HepG2 (cell line): ENCODE data around the gene CRAT. TPM values are rescaled to one million over a fixed set of nuclear protein-coding genes. Genes with fewer than 3 reads are reported as not detected.

Experiments used
- DNMT3B ChIP-seq: conservative IDR thresholded peaks from 2 replicates; pipeline ENCODE4 v1.6.1; 2016; ENCODE audit warnings: missing biosample characterization, control low read depth
- FLYWCH1 ChIP-seq: sonication (generic); formaldehyde crosslinking; IDR thresholded peaks from 2 replicates; pipeline ENCODE4 v1.8.1; 2023; ENCODE audit warnings: mild to moderate bottlenecking, missing genetic modification reagents
- FOXK1 ChIP-seq: sonication (generic); formaldehyde crosslinking; IDR thresholded peaks from 2 replicates; pipeline ENCODE4 v1.4.0; 2020; ENCODE audit warnings: low read depth, missing genetic modification reagents, borderline replicate concordance
- JDP2 ChIP-seq: sonication (generic); formaldehyde crosslinking; IDR thresholded peaks from 2 replicates; pipeline ENCODE4 v1.8.1; 2022; ENCODE audit warnings: missing genetic modification reagents, borderline replicate concordance
- KMT2B ChIP-seq: IDR thresholded peaks from 2 replicates; pipeline ENCODE4 v1.6.1; 2016; ENCODE audit warnings: missing genetic modification reagents, missing compliant biosample characterization
- PHF21A ChIP-seq: sonication (generic); formaldehyde crosslinking; IDR thresholded peaks from 2 replicates; pipeline ENCODE4 v1.5.0; 2020; ENCODE audit warnings: mild to moderate bottlenecking, missing genetic modification reagents
- SIX4 ChIP-seq: sonication (generic); formaldehyde crosslinking; IDR thresholded peaks from 2 replicates; pipeline ENCODE4 v1.4.0; 2020; ENCODE audit warnings: missing genetic modification reagents
- SKIL ChIP-seq: sonication (generic); formaldehyde crosslinking; IDR thresholded peaks from 2 replicates; pipeline ENCODE4 v1.8.0; 2022; ENCODE audit warnings: missing genetic modification reagents, mild to moderate bottlenecking, moderate library complexity, borderline replicate concordance
- ZBTB8A ChIP-seq: sonication (generic); formaldehyde crosslinking; IDR thresholded peaks from 2 replicates; pipeline ENCODE4 v1.4.0; 2020; ENCODE audit warnings: mild to moderate bottlenecking, low read depth, missing genetic modification reagents, borderline replicate concordance
- ZFYVE20 ChIP-seq: sonication (generic); formaldehyde crosslinking; IDR thresholded peaks from 2 replicates; pipeline ENCODE4 v1.8.0; 2023; ENCODE audit warnings: low read depth, mild to moderate bottlenecking, moderate library complexity, missing genetic modification reagents, borderline replicate concordance
- ZNF232 ChIP-seq: sonication (generic); formaldehyde crosslinking; IDR thresholded peaks from 2 replicates; pipeline ENCODE4 v1.4.0; 2020; ENCODE audit warnings: missing genetic modification reagents, borderline replicate concordance
- ZNF441 ChIP-seq: sonication (generic); formaldehyde crosslinking; IDR thresholded peaks from 2 replicates; pipeline ENCODE4 v1.7.0; 2021; ENCODE audit warnings: missing genetic modification reagents, borderline replicate concordance
- ZNF7 ChIP-seq: IDR thresholded peaks from 2 replicates; pipeline ENCODE4 v1.6.1; 2016; ENCODE audit warnings: missing biosample characterization, missing genetic modification reagents
- ZSCAN21 ChIP-seq: sonication (generic); formaldehyde crosslinking; IDR thresholded peaks from 2 replicates; pipeline ENCODE4 v1.8.0; 2022; ENCODE audit warnings: mild to moderate bottlenecking, missing genetic modification reagents, moderate library complexity, borderline replicate concordance
- polyA plus RNA-seq, 8 experiments: library from polyadenylated mRNA; depleted of rRNA in 3 of 8; stranded (reverse) in 7 of 8; unstranded in 1 of 8; fragments of >200 nt; fragmentation: Illumina TruSeq in 4 of 8; extraction: Trizol in 4 of 8; gene quantifications; 2 replicates each; pipeline versions ENCODE4 v1.2.1 to v1.2.3, GENCODE V29; 2011 to 2016; ENCODE audit warnings: low read depth in 4 of 8, missing spikeins in 1 of 8, mixed read lengths in 1 of 8; ENCODE audit not compliant: insufficient read depth in 1 of 8
- total RNA-seq, 5 experiments: library from RNA; depleted of rRNA; stranded (reverse); fragments of >200 nt; fragmentation: Illumina TruSeq; extraction: Trizol; gene quantifications; 2 replicates each; pipeline ENCODE4 v1.2.3, GENCODE V29; 2016; ENCODE audit warnings: low read depth in 1 of 5
- TF ChIP-seq, protein P1 (sequence below): IDR thresholded peaks from 2 replicates; pipeline ENCODE4 v1.6.1; 2012; ENCODE audit warnings: low read length, improper control_type of control experiment
- TF ChIP-seq, protein P2 (sequence below): sonication (generic); formaldehyde crosslinking; IDR thresholded peaks from 2 replicates; pipeline ENCODE4 v1.5.0; 2020; ENCODE audit warnings: mild to moderate bottlenecking, missing genetic modification reagents, borderline replicate concordance
- TF ChIP-seq, protein P3 (sequence below): IDR thresholded peaks from 2 replicates; pipeline ENCODE4 v1.6.1; 2016; ENCODE audit warnings: missing biosample characterization, missing genetic modification reagents, low read depth
- TF ChIP-seq, protein P4 (sequence below): sonication (generic); formaldehyde crosslinking; IDR thresholded peaks from 2 replicates; pipeline ENCODE4 v1.5.0; 2020; ENCODE audit warnings: mild to moderate bottlenecking, missing genetic modification reagents

CRAT gene
- total and polyA plus RNA-seq, 2 of the 13 experiments (the other 11 are each of a cell fraction or from before 2014, with no cell fraction given), result 26.1 to 26.6 TPM

GRCh38 chr9:129064499-129064908 lies 46.1 kb downstream of the CRAT start (continued):
- TF ChIP-seq, protein P1, sequence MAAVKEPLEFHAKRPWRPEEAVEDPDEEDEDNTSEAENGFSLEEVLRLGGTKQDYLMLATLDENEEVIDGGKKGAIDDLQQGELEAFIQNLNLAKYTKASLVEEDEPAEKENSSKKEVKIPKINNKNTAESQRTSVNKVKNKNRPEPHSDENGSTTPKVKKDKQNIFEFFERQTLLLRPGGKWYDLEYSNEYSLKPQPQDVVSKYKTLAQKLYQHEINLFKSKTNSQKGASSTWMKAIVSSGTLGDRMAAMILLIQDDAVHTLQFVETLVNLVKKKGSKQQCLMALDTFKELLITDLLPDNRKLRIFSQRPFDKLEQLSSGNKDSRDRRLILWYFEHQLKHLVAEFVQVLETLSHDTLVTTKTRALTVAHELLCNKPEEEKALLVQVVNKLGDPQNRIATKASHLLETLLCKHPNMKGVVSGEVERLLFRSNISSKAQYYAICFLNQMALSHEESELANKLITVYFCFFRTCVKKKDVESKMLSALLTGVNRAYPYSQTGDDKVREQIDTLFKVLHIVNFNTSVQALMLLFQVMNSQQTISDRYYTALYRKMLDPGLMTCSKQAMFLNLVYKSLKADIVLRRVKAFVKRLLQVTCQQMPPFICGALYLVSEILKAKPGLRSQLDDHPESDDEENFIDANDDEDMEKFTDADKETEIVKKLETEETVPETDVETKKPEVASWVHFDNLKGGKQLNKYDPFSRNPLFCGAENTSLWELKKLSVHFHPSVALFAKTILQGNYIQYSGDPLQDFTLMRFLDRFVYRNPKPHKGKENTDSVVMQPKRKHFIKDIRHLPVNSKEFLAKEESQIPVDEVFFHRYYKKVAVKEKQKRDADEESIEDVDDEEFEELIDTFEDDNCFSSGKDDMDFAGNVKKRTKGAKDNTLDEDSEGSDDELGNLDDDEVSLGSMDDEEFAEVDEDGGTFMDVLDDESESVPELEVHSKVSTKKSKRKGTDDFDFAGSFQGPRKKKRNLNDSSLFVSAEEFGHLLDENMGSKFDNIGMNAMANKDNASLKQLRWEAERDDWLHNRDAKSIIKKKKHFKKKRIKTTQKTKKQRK, result no peak
- TF ChIP-seq PHF21A (CRISPR knock-in tag) (peak; percentile 93), ZNF232 (CRISPR knock-in tag) (0 out of 2 replicates have a peak, but pooled peaks have one; percentile 37), JDP2 (CRISPR knock-in tag) (no peak), ZNF441 (CRISPR knock-in tag) (peak; percentile 22; the same call in 1 of the 2 replicates), ZFYVE20 (CRISPR knock-in tag) (no peak), KMT2B (CRISPR knock-in tag) (no peak), ZNF7 (CRISPR knock-in tag) (no peak), DNMT3B (CRISPR knock-in tag) (no peak), SKIL (CRISPR knock-in tag) (peak; percentile 97), ZBTB8A (no peak), SIX4 (CRISPR knock-in tag) (0 out of 2 replicates have a peak, but pooled peaks have one; percentile 34), FLYWCH1 (CRISPR knock-in tag) (no peak), ZSCAN21 (no peak), FOXK1 (peak; percentile 77; the same call in 1 of the 2 replicates)
- TF ChIP-seq, protein P2, sequence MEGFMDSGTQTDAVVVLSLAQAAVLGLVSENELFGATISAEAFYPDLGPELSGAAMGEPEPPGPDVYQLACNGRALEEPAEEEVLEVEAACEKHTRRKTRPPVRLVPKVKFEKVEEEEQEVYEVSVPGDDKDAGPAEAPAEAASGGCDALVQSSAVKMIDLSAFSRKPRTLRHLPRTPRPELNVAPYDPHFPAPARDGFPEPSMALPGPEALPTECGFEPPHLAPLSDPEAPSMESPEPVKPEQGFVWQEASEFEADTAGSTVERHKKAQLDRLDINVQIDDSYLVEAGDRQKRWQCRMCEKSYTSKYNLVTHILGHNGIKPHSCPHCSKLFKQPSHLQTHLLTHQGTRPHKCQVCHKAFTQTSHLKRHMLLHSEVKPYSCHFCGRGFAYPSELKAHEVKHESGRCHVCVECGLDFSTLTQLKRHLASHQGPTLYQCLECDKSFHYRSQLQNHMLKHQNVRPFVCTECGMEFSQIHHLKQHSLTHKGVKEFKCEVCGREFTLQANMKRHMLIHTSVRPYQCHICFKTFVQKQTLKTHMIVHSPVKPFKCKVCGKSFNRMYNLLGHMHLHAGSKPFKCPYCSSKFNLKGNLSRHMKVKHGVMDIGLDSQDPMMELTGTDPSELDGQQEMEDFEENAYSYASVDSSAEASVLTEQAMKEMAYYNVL (CRISPR knock-in tag), result no peak
- TF ChIP-seq, protein P3, sequence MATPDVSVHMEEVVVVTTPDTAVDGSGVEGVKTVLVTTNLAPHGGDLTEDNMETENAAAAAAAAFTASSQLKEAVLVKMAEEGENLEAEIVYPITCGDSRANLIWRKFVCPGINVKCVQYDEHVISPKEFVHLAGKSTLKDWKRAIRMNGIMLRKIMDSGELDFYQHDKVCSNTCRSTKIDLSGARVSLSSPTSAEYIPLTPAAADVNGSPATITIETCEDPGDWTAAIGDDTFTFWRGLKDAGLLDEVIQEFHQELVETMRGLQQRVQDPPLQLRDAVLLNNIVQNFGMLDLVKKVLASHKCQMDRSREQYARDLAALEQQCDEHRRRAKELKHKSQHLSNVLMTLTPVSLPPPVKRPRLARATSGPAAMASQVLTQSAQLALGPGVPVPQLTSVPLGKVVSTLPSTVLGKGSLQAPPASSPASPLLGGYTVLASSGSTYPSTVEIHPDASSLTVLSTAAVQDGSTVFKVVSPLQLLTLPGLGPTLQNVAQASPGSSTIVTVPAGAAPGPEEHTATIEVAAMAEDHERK (CRISPR knock-in tag), result no peak
- TF ChIP-seq, protein P4, sequence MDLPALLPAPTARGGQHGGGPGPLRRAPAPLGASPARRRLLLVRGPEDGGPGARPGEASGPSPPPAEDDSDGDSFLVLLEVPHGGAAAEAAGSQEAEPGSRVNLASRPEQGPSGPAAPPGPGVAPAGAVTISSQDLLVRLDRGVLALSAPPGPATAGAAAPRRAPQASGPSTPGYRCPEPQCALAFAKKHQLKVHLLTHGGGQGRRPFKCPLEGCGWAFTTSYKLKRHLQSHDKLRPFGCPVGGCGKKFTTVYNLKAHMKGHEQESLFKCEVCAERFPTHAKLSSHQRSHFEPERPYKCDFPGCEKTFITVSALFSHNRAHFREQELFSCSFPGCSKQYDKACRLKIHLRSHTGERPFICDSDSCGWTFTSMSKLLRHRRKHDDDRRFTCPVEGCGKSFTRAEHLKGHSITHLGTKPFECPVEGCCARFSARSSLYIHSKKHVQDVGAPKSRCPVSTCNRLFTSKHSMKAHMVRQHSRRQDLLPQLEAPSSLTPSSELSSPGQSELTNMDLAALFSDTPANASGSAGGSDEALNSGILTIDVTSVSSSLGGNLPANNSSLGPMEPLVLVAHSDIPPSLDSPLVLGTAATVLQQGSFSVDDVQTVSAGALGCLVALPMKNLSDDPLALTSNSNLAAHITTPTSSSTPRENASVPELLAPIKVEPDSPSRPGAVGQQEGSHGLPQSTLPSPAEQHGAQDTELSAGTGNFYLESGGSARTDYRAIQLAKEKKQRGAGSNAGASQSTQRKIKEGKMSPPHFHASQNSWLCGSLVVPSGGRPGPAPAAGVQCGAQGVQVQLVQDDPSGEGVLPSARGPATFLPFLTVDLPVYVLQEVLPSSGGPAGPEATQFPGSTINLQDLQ (CRISPR knock-in tag), result no peak
